ENCODE data around the gene IGSF11.
"Not testable (repeated sequence)": the region's sequence is repeated elsewhere in the genome, so short reads cannot be mapped to it uniquely, and the experiment has no call there.

IGSF11 gene

DNA sequence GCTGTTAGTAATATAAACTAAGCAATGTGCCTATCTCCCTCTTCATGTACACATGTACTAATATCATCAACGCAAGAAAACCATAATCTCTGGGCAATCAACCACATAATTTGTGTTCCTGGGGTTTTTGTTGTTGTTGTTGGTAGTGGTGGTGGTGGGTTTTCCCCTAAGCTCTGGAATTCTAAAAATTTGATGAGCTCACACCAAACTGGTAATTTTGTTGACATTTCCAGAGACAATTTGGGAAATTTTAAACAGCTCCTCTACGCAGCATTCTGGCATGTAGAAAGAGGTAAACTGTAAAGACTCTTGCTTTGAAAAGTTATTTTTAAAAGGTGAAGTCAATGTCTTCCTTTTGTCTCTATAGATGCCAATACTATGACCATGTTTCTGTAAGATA, 126.7 kb downstream of the IGSF11 start:
- TF ChIP-seq PAX5 (IDR thresholded peaks at IDR 0.05; ENCODE audit: insufficient read depth, low read length, severe bottlenecking): no peak
- no peak for TF ChIP-seq POLR2AphosphoS5 (IDR thresholded peaks at IDR 0.05; ENCODE audit: low read depth, low read length)
- TF ChIP-seq SPI1 (IDR thresholded peaks at IDR 0.05; ENCODE audit: low read depth, low read length): no peak
- TF ChIP-seq POU2F2 (IDR thresholded peaks at IDR 0.05; ENCODE audit: low read depth, low read length): no peak
- no peak for TF ChIP-seq POLR2A (IDR thresholded peaks at IDR 0.05; ENCODE audit: low read depth, low read length)
- no peak for DNase-seq (ENCODE audit: insufficient read length, low spot score)
- FAIRE-seq: no peak

DNA sequence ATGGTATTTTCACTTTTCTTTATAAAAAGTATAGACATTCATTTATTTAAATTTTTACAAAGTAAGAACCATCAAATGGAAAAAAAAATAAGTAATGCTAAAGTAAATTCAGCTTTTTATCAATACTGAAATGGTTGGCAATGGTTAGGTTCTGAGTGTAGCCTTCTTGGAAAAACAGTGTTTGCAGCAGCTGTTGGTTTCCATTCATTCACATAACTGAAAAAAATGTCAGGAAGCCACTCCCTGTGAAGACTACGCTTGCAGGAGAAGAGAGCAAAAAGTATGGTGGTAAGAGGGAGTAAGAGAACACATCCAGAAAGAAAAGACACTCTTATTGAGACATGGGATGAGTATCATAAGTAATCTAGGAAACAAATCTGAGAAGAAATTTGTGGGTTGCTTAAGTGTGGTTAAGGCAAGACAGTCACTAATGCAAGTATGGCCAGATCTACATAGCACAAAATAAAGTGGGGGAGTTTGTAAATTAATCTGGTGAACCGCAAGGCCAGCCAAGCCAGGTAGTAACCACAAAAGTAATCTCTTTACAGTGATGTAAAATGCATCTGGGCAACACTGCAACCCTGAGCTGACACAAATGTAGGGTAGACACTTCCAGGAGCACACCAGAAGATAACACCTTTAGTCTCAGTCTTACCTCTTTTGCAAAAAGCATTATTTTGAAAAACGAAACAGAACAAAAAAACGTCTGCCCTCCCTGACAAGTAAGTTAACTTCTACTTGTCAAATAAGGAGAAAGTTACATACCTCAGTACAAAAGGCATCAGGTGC, 133.7 kb downstream of the IGSF11 start:
- no peak for FAIRE-seq
- DNase-seq (ENCODE audit: insufficient read length, low spot score): no peak

DNA sequence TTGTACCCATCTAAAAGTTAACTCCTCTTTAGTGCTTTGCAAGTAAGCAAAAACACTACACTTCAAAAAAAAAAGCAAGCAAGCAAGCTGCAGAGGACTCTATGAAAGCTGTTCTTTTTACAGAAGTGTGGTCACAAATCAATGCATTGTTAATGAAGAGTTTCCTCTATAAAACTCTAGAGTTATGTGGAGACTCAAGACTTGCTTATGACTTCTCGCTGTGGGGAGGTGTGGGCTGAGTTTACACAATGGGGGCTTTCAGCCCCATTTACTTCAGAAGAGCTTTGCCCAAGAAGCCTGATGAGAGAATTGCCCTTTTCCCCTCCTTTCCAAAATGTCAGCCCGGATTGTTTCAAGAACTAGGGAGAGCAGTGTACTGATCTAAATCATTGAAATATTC, 144.4 kb downstream of the IGSF11 start:
- FAIRE-seq (no peak), DNase-seq (ENCODE audit: insufficient read length, low spot score) (no peak)
- TF ChIP-seq POU2F2 (IDR thresholded peaks at IDR 0.05; ENCODE audit: low read depth, low read length): no peak
- TF ChIP-seq PAX5 (IDR thresholded peaks at IDR 0.05; ENCODE audit: insufficient read depth, low read length, severe bottlenecking): no peak

More for the DNA sequence above, 133.7 kb downstream of the IGSF11 start:
- no peak for TF ChIP-seq POU2F2 (IDR thresholded peaks at IDR 0.05; ENCODE audit: low read depth, low read length)

DNA sequence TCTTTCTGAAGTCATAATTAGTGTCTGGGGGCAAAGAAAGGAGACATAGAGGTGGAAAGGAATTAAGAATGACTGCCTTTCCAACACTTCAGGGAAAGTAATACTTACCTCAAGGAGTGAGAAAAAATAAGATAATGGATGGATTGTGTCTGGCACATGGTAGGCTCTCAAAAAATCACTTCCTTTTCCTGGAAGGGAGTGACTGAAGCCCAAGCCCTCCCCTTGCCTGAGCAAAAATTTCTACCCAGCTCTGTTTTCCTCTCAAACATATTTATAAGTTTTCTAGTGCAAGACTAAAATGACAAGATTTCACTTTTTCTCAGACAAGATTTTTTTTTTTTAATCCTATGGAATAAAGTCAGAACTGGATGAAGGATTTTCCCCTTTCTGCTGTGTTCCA, 145.0 kb downstream of the IGSF11 start:
- TF ChIP-seq PAX5 (IDR thresholded peaks at IDR 0.05; ENCODE audit: insufficient read depth, low read length, severe bottlenecking) (no peak), SPI1 (IDR thresholded peaks at IDR 0.05; ENCODE audit: low read depth, low read length) (no peak), POU2F2 (IDR thresholded peaks at IDR 0.05; ENCODE audit: low read depth, low read length) (no peak), POLR2AphosphoS5 (IDR thresholded peaks at IDR 0.05; ENCODE audit: low read depth, low read length) (no peak), POLR2A (IDR thresholded peaks at IDR 0.05; ENCODE audit: low read depth, low read length) (no peak), TAF1 (IDR thresholded peaks at IDR 0.05; ENCODE audit: low read depth, low read length) (no peak)
- FAIRE-seq (no peak), DNase-seq (ENCODE audit: insufficient read length, low spot score) (no peak)

DNA sequence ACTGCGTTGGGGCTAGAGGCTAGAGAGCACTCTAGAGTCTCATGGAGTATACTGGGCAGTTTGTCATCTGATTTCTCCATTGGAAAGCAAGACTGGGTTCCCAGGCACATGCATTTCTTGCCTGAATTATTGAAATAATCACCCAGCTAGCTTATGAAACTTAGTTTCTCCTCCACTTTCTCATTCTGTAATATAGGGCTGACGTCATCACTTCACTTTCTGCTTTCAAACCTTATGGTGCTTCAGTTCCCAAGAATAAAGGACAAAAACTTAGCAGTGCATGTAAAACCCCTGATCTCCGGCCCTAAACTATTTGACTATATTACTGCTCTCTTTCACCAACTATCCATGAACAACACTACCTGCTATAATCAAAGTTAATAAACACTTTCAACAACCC, 147.9 kb downstream of the IGSF11 start:
- DNase-seq (ENCODE audit: insufficient read length, low spot score) (no peak), FAIRE-seq (no peak)
- TF ChIP-seq POLR2AphosphoS5 (IDR thresholded peaks at IDR 0.05; ENCODE audit: low read depth, low read length): no peak
- TF ChIP-seq TAF1 (IDR thresholded peaks at IDR 0.05; ENCODE audit: low read depth, low read length): no peak
- TF ChIP-seq POU2F2 (IDR thresholded peaks at IDR 0.05; ENCODE audit: low read depth, low read length): no peak
- TF ChIP-seq POLR2A (IDR thresholded peaks at IDR 0.05; ENCODE audit: low read depth, low read length): no peak
- TF ChIP-seq SPI1 (IDR thresholded peaks at IDR 0.05; ENCODE audit: low read depth, low read length): no peak
- TF ChIP-seq PAX5 (IDR thresholded peaks at IDR 0.05; ENCODE audit: insufficient read depth, low read length, severe bottlenecking): no peak

DNA sequence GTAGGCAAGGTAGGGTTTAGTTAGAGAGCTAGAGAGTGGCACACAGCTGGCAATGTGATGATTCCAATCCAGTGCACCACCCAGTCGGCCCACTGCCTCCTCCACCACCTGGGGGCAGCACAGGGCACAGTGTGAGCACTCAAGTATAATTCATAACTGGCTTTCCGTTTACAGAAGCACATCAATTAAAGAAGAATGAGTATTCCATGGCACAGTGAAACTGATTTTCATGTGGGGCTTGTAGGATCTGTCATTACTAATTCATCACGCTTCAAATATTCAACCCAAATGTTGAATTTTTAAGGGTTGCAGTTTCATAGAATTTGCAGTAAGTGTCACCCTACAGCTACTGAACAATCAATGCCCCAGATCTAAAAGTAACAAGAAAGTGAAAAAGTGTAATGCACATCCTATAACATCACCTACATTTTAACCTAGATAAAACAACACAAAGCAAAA, 149.9 kb downstream of the IGSF11 start:
- FAIRE-seq (peak; percentile 84), DNase-seq (ENCODE audit: insufficient read length, low spot score) (peak; percentile 2)
- TF ChIP-seq PAX5 (IDR thresholded peaks at IDR 0.05; ENCODE audit: insufficient read depth, low read length, severe bottlenecking) (no peak), POU2F2 (IDR thresholded peaks at IDR 0.05; ENCODE audit: low read depth, low read length) (peak; percentile 30; the same call in 1 of the 2 replicates)

DNA sequence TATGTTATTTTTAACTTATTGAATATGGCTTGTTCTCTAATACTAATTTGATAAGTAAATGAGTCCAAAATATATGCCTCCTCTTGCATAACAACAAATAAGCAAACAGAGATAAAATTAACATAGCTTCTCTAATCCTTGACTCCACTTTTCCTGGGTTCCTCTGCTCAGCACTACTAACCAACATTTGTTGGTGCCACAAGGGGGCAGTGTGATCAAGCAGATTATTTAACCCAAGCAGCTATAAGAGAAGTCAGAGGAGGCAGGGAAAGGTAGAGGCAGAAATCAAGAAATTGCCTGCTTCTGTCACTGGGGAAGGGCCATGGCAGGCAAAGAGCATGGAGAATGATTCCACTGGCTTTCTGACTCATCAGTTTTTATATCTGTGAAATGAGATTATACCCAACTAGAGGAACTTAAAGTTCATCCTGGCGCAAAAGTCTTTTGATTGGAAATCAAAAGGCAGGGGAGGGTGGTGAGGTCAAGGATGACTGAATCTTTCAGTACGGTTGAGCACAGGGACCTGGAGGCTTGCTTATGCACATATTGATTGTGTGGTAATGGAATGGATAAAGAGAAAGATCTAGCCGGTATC, 152.2 kb downstream of the IGSF11 start:
- no peak for TF ChIP-seq PAX5 (IDR thresholded peaks at IDR 0.05; ENCODE audit: insufficient read depth, low read length, severe bottlenecking)
- TF ChIP-seq SPI1 (IDR thresholded peaks at IDR 0.05; ENCODE audit: low read depth, low read length): no peak
- TF ChIP-seq POU2F2 (IDR thresholded peaks at IDR 0.05; ENCODE audit: low read depth, low read length): no peak
- TF ChIP-seq POLR2A (IDR thresholded peaks at IDR 0.05; ENCODE audit: low read depth, low read length): no peak
- DNase-seq (ENCODE audit: insufficient read length, low spot score) (peak; percentile 7), FAIRE-seq (peak; percentile 84)

DNA sequence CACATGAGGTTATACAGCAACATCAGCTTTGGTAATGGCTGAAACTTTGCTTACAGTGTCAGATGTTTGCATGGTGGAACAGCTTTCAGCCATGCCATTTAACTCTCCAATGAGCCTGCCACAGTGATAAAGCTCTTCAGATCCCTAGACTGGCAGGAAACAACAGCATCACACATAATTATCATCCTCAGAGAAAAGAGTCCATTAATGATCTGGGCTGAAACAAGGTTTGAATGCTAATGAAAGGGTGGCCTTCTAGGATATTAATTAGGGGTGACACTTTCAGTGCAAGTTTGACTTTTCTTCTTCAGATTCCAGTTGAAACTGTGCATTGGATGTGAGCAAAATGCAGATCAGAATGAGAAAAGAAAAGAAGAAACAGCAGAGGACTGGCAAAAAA, 166.6 kb downstream of the IGSF11 start:
- DNase-seq (ENCODE audit: insufficient read length, low spot score): no peak
- no peak for FAIRE-seq
- no peak for TF ChIP-seq POLR2AphosphoS5 (IDR thresholded peaks at IDR 0.05; ENCODE audit: low read depth, low read length)
- TF ChIP-seq PAX5 (IDR thresholded peaks at IDR 0.05; ENCODE audit: insufficient read depth, low read length, severe bottlenecking): no peak
- no peak for TF ChIP-seq TAF1 (IDR thresholded peaks at IDR 0.05; ENCODE audit: low read depth, low read length)

DNA sequence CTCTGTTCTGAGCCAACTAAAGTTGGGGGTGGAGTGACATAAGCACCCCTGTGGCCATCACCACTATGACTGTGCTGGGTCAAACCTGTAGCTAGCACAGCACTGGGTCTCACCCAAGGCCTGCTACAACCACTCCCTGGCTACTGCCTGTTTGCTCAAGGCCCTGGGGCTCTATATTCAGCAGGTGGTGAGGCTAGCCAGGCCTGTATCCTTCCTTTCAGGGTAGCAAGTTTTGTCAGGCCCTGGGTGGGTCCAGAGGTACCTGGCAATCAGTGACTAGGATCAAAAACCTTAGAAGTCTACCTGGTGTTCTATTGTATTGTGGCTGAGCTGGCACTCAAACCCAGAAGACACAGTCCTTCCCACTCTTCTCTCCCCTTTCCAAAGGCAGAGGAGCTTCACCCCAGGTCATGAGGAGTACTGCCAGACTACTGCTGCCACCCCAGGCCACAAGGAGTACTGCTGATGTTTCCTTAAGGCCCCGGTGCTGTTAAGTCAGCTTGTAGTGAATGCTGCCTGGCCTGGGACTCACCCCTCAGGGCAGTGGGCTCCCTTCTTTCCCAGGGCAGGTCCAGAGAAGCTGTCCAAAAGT, 170.8 kb downstream of the IGSF11 start:
- FAIRE-seq (no peak), DNase-seq (ENCODE audit: insufficient read length, low spot score) (no peak)
- TF ChIP-seq POLR2AphosphoS5 (IDR thresholded peaks at IDR 0.05; ENCODE audit: low read depth, low read length) (no peak), TAF1 (IDR thresholded peaks at IDR 0.05; ENCODE audit: low read depth, low read length) (no peak), PAX5 (IDR thresholded peaks at IDR 0.05; ENCODE audit: insufficient read depth, low read length, severe bottlenecking) (no peak), POU2F2 (IDR thresholded peaks at IDR 0.05; ENCODE audit: low read depth, low read length) (no peak), SPI1 (IDR thresholded peaks at IDR 0.05; ENCODE audit: low read depth, low read length) (no peak), POLR2A (IDR thresholded peaks at IDR 0.05; ENCODE audit: low read depth, low read length) (no peak)

DNA sequence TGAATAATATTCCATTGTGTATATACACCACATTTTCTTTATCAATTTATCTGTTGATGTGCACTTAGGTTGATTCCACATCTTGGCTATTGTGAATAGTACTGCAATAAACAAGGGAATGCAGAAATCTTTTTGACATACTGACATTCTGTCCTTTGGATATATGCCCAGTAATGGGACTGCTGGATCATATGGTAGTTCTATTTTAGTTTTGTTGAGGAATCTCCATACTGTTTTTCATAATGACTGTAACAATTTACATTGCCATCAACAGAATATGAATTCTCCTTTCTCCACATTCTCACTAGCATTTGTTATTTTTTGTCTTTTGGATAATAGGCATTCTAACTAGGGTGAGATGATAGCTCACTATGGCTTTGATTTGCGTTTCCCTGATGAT, 174.7 kb downstream of the IGSF11 start:
- no peak for DNase-seq (ENCODE audit: insufficient read length, low spot score)
- TF ChIP-seq SPI1 (IDR thresholded peaks at IDR 0.05; ENCODE audit: low read depth, low read length) (no peak), PAX5 (IDR thresholded peaks at IDR 0.05; ENCODE audit: insufficient read depth, low read length, severe bottlenecking) (no peak), POLR2AphosphoS5 (IDR thresholded peaks at IDR 0.05; ENCODE audit: low read depth, low read length) (no peak), POU2F2 (IDR thresholded peaks at IDR 0.05; ENCODE audit: low read depth, low read length) (no peak), TAF1 (IDR thresholded peaks at IDR 0.05; ENCODE audit: low read depth, low read length) (no peak), POLR2A (IDR thresholded peaks at IDR 0.05; ENCODE audit: low read depth, low read length) (no peak)
- FAIRE-seq: no peak

DNA sequence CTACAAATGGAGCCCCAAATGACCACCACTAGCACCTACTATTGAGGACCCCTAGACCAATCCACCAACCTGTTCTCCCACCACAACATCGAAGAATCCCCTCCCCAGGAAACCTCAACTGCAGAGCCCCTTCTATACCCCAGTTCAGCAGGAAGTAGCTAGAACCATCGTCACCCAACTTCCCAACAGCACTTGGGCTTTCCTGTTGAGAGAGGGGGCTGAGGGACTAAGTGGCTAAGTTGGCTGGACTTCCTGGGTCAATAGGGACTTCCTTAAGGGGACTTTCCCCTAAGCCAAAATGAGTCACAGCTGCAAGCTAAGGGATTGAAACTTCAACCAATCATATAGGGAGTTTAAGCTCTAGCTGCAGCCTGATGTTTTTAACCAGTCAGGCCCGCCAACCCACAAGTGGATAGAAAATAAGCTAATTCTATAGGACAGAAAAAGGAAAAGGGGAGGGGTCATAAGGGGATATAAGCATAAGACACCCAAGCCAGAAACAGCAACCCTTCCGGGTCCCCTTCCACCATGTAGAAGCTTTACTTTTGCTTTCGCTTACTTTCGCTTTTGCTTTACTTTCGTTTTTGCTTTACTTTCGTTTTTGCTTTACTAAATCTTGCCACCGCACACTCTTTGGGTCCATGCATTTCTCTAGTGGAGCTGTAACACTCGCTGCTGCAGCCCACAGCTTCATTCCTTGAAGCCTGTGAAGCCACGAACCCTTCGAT, 183.0 kb downstream of the IGSF11 start:
- FAIRE-seq; DNase-seq (ENCODE audit: insufficient read length, low spot score): not testable (repeated sequence)
